GM15510 (cell line): ENCODE measurements around the gene SCAF4.

Experiments
- POLR2A ChIP-seq: IDR thresholded peaks from 3 replicates; pipeline ENCODE4 v1.6.1; 2011; ENCODE audit warnings: borderline replicate concordance; ENCODE audit not compliant: insufficient read length; ENCODE audit errors: extremely low read depth

The SCAF4 gene

DNA sequence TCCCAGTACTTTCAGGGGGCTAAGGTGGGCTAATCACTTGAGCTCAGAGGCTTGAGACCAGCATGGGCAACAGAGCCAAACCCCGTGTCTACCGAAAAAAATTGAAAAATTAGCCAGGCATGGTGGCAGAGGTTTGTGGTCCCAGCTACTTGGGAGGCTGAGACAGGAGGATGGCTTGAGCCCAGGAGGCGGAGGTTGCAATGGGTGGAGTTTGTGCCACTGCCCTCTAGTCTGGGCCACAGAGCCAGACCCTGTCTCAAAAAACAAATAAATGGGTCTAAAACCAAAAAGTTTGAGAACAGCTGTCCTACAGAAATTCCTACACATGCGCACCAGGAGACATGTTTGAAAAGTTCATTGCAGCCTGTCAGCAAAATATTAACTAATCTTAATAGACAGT is 5.5 kb downstream of the SCAF4 start:
- no peak for TF ChIP-seq POLR2A

DNA sequence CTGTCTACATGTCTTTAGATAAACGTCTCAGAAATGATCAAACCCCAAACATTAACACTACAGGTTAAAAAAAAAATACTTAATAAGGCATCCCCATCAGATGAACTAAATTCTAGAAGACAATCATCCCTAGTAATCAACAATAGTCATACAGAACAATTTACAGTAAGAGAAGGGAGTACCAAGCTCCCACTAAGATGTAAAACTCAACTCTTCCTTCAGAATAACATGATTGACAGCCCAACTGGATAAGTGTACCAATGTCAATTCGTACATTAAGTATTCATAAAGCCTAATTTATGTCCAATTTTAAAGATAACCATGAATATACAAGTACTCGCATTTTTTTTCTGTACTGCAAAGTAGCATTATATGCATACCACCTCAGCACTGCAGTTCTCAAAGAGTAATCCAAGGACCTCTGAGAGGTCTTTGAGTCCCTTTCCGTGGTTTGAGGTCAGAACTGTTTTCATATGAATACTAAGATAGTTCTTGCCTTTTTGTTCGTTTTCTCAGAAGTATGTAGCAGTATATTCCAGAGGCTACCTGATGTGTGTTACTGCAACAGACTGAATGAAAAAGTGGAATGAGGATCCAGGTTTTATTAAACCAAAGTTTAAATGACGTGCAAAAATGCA is 6.6 kb downstream of the SCAF4 start:
- no peak for TF ChIP-seq POLR2A

DNA sequence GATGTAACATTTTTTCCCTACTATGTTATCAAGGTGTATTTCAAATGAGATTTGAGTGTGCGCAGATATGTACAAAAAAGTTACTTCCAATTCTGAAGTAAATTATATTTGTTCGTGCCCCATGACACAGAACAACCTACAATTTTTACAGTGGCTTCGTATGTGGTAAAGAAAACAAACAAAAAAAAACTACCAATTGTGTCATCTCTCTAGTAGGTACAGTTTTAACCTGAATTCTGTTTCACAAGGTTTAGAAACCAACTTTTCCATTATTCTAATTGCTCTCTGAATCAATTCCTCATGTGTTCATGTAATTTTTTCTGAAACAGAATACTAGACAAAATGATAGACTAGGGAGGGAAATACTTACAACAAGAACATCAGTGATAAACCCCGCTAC is 7.4 kb downstream of the SCAF4 start:
- no peak for TF ChIP-seq POLR2A

DNA sequence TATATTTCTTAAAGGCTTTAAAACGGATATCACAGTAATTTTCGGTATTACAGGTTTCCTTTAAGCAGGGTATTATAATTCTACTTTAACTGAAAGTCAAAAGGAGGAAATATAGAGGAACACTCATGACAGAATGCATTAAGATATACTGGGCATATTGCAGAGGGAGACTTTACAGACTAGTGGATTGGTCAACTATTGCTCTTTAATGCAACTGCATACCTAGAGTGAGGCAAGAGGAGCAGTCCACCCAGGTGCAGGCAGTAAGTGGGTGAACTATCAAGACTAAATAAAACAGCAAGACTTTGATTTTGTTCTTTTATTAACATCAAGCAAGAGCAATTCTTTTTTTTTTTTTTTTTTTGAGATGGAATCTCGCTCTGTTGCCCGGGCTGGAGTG is 10.5 kb downstream of the SCAF4 start:
- no peak for TF ChIP-seq POLR2A

DNA sequence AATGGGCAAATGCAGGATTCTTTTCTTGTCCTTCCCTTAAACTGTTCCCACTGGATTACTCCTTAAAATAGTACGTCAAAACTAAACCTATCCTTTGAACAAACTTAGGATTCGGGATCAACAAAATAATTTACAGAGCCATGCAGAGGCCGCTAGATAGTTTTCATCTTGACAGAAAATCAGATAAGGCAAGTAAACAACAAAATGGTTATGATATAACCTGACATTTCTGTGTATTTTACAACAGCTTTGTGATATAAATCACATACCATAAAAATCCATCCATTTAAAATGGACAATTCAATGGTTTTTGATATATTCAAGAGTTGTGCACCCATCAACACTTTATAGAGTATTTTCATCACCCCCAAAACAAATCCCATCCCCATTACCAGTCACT is 11.2 kb downstream of the SCAF4 start:
- TF ChIP-seq POLR2A, result no peak

DNA sequence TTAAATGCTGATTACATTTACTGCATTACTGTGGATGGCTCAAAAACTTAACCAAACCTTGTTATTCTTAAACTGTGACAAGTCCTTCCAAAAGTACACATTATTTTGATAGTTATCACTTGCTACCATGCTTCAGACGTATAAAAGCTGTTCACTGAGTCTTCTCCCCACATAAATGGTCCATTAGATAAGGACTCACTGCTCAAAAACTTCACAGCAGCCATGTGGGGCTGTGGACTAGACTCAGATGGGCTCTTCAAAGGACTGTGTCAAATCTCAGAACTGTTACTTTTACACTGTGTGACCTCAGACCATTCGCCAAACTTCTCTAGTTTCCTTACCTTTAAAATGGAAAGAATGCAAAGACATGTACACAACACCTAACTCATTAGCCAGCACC is 11.6 kb downstream of the SCAF4 start:
- no peak for TF ChIP-seq POLR2A

DNA sequence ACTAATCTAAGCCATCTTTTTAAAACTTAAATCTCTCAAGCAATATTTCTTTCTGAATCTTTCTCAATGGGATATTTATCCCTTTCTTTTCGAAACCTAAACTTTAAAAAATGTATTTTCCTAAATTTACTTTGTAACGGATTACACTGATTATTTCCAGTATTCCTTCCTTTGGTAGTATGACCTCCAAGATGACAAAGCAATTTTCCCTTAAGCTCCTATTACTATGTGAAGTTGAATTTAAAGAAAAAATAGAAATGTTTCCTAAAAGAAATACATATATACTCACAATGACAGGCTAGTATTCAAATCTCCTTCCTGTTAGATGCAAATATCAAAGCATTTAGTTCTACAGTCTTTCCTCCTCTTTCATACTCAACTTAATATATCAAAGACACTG is 15.8 kb downstream of the SCAF4 start:
- TF ChIP-seq POLR2A, result no peak

DNA sequence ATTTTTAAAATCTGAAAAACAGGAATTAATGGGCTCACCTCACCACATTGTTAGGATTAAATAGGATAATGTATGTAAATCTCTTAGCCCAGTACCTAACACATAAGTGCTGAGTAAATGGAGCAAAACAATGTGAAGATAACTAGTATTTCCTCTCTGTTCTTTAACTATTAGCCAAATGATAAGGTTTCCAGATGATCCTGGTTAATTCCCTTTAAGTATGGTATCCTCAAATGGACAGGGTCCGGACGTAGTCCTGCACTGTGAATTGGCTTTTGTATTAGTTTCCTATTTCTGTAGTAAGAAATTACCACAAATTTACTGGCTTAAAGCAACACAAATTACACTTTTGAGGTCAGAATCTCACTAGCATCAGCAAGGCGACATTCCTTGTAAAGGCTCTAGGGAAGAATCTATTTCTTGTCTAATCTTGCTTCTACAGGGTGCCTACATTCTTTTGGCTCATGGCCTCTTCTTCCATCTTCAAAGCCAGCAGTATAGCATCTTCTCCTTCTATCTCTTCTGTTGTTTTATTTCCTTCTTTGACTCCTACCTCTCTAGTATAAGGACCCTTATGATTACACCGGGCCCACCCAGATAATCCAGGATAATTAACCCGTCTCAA is 17.1 kb downstream of the SCAF4 start:
- no peak for TF ChIP-seq POLR2A

DNA sequence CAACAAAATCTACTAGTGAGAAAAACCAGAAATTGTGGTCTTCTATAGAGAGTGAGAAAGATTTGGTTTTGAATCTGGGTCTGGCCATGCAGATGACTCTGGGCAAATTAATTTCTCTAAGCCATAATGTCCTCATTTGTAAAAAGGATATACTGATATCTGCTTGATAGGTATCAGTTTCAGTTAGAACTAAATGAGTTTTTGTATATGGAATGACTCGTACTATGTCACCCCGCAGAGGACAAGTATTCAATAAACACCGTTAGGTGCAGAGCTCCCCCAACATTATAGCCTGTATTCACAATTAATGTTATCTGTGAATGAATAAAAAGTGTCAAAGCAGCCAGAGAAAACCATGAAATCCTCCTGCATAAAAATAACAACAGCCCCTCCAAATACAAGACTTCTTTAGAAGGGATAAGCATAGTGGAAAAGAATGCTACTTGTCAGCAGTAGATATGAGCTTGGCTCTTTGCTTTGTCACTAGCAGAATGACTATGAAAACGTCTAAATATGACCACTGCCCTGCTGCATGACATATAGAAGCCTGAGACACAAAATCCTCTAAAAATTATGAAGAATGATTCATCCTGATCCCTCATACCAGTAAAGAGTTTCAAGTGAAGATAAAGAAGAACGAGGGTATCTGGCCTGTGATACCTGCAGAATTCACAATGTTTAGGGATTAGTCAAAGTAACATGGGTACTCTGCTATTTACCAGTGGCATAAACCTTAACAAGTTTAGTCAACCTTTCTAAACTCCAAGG is 17.8 kb downstream of the SCAF4 start:
- no peak for TF ChIP-seq POLR2A

DNA sequence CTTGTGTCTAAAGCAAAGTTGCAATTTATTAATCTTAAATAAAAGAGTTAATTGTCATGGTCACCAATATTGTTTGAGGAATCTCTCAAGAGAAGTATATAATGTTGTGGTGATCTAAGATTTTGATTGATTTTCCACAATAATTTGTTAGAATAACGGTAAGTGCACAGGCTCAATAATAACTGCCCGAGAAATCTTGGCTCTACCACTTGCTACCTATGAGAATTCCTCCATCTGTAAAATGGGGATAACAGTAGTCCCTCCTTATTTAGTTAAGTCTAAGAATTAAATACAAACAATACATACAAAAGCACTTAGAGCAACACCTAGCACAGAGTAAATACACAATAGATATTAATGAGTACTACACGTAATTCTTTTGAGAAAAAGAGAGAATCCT is 18.8 kb downstream of the SCAF4 start:
- TF ChIP-seq POLR2A, result no peak

DNA sequence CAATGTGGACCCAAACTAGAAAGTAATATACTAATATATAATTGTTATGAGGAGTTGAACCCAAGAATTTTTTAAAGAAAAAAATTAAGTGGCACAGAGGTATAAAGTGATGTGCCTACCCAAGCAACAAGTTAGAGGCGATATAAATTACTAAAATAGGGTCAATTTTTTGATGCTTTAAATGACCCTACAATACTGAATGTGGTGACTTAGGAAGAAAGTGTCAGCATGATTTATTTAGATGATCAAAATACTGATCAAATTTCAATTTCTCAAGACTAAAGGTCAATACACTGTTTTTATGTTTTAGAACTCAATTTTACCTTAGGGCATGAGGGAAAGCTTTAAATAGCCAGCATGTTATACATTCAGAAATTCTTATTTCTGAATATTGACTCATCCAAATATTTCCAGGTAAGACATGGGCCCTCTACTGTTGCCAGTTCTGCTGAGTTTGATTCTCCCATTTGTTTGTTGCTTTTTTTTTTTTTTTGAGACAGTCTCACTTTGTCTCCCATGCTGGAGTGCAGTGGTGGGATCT is 20.1 kb downstream of the SCAF4 start:
- TF ChIP-seq POLR2A, result no peak

DNA sequence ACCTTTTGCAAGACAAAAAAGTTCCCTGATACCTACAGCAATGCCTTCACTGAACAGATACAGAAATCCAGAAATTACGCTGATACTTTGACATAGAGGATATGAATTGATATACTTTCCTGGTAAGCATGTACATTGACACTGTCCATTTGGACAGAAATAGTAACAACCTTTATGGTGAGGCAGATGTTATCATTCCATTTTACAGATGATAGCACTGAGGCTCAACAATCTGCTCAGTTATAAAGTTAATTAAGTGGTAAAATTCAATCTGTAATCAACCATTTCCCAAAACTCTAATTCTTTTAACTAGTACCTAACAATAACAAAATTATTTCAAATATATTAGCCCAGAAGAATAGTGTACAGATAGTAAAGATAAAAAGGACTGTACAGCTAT is 20.6 kb downstream of the SCAF4 start:
- no peak for TF ChIP-seq POLR2A

DNA sequence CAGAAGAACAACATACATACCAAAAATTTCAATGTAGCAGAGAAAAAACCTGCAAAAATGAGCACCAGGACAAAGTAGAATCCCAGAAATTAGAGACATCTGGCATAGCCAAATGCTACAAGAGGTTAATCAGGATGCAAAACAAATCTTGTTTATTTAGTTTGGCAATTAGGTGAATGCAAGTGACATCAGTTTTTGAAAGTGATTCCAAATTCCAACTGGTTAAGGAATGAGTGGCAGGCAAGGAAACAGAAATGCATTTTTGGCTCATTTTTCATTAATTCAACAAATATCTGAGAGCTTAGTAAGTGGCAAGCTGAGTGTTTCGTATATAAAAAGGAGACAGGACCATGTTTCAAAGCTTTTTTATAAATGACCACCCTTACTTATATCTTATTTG is 21.3 kb downstream of the SCAF4 start:
- TF ChIP-seq POLR2A, result no peak

DNA sequence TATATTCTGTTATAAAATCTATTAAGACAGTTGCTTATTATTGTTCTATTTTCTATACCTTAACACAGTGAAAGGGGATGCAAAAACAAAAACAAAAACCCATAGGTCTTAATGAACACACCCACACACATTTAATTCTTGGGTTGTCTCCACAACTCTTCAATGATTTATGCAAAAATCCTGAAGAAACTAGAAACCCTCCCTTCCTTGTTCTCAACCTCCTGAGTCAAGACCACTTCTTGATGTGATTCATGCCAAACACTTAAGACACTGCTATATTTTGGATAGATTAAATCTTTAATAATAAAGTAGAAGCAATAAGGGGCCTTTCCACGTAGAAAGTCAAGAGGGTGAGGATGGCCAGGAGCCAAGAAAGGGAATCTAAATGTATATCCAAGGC is 23.4 kb downstream of the SCAF4 start:
- no peak for TF ChIP-seq POLR2A

DNA sequence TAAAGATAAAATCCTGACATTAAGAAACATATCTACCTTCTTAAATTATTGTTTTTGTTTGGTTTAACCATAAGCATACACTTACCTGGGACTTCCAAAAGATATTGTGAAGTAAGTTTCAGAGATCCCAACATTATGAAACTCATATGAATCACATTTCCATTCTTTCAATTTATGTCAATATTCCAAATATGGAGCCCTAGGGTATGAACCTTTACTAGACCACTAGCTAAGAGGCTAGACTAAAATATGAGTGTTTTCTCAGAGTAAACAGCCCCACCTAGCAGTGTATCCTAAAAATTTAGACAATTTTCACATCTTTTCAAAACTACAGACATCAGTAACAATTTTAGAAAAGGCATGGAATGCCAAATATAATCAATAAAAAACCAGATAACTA is 24.4 kb downstream of the SCAF4 start:
- TF ChIP-seq POLR2A, result no peak

DNA sequence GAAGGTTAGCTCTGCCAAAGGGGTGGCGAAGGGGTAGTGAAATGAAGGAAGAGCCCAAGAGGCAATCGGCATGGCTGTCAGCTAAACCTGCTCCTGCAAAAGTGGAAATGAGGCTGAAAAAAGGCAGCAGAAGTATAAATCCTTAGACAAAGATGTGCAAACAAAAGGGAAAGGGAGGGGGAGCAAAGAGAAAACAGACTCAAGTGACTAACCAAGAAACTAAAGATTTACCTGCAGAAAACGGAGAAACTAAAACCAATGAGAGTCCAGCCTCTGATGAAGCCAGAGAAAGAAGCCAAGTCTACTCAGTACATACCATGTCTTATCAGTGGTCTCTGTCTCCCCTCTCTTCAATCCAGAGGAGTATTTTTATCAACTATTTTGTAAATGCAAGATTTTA is 25.4 kb downstream of the SCAF4 start:
- TF ChIP-seq POLR2A, result no peak
